ENCODE measurements around the gene PSPN.

DNA sequence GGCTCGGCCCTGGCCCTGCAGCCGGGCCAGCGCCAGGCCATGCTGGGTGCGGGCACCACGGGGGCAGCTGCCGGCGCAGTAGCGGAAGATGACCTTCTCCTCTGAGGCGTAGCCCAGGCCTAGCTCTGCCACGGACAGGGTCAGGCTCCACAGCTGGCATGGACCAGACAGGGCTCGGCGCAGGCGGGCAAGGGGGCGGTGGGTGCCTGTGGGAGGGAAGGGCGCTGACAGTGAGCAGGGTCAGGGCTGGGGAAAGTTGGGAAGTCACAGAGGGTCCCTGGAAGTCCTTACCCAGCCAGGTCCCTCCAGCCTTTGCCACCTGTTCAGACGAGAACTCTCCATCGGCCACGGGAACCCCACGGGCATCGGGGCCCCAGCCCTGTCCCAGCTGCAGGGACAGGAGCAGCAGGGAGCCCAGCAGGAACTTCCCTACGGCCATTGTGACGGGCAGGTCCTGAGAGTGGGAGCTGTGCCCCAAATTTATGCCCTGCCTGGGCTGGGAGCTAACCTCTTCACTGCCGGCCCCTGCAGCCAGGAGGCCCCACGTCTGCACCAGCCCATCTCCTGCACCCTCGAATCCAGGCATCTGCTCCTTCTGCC lies at the start of gene PSPN:
- TF ChIP-seq NFRKB (IDR thresholded peaks at IDR 0.05; ENCODE audit: low read depth) (no peak), ZNF239 (CRISPR knock-in tag; IDR thresholded peaks at IDR 0.05) (no peak), RCOR1 (IDR thresholded peaks at IDR 0.05; ENCODE audit: borderline replicate concordance in 1 of 2, low read depth in 2 of 2, low read length in 2 of 2) (no peak), SMARCC2 (IDR thresholded peaks at IDR 0.05; ENCODE audit: low read depth) (no peak), MCM5 (IDR thresholded peaks at IDR 0.05; ENCODE audit: low read depth) (no peak), KDM1A (IDR thresholded peaks at IDR 0.05) (no peak)
- TF ChIP-seq, protein P1, sequence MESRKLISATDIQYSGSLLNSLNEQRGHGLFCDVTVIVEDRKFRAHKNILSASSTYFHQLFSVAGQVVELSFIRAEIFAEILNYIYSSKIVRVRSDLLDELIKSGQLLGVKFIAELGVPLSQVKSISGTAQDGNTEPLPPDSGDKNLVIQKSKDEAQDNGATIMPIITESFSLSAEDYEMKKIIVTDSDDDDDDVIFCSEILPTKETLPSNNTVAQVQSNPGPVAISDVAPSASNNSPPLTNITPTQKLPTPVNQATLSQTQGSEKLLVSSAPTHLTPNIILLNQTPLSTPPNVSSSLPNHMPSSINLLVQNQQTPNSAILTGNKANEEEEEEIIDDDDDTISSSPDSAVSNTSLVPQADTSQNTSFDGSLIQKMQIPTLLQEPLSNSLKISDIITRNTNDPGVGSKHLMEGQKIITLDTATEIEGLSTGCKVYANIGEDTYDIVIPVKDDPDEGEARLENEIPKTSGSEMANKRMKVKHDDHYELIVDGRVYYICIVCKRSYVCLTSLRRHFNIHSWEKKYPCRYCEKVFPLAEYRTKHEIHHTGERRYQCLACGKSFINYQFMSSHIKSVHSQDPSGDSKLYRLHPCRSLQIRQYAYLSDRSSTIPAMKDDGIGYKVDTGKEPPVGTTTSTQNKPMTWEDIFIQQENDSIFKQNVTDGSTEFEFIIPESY (CRISPR knock-in tag; IDR thresholded peaks at IDR 0.05): no peak
- TF ChIP-seq, protein P2, sequence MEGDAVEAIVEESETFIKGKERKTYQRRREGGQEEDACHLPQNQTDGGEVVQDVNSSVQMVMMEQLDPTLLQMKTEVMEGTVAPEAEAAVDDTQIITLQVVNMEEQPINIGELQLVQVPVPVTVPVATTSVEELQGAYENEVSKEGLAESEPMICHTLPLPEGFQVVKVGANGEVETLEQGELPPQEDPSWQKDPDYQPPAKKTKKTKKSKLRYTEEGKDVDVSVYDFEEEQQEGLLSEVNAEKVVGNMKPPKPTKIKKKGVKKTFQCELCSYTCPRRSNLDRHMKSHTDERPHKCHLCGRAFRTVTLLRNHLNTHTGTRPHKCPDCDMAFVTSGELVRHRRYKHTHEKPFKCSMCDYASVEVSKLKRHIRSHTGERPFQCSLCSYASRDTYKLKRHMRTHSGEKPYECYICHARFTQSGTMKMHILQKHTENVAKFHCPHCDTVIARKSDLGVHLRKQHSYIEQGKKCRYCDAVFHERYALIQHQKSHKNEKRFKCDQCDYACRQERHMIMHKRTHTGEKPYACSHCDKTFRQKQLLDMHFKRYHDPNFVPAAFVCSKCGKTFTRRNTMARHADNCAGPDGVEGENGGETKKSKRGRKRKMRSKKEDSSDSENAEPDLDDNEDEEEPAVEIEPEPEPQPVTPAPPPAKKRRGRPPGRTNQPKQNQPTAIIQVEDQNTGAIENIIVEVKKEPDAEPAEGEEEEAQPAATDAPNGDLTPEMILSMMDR (IDR thresholded peaks at IDR 0.05 in 2 of 3, conservative IDR thresholded peaks at IDR 0.05 in 1 of 3; ENCODE audit: insufficient read depth in 2 of 3, low read depth in 1 of 3, low read length in 3 of 3): no peak
